KOPT-K1 (cell line): ENCODE data around the gene ASIC2.

Experiments
- H3K27ac ChIP-seq: fragments of 200-600 bp; sonication (generic); 2 replicates; pipeline ENCODE4 v1.5.1; 2016; ENCODE audit warnings: antibody characterized with exemption, mild to moderate bottlenecking, low read depth, low read length; ENCODE audit not compliant: poor library complexity, severe bottlenecking
- H3K36me3 ChIP-seq: fragments of 200-600 bp; sonication (generic); 2 replicates; pipeline ENCODE4 v1.5.1; 2017; ENCODE audit warnings: antibody characterized with exemption, mild to moderate bottlenecking, low read length, moderate library complexity; ENCODE audit not compliant: insufficient read depth
- H3K9me3 ChIP-seq: fragments of 200-600 bp; sonication (generic); 2 replicates; pipeline ENCODE4 v1.5.1; 2017; ENCODE audit warnings: antibody characterized with exemption, low read length, mild to moderate bottlenecking; ENCODE audit not compliant: insufficient read depth, poor library complexity, severe bottlenecking

The ASIC2 gene

GRCh38 chr17:33297643-33298042, 4.5 kb upstream of the ASIC2 start:
- Histone ChIP-seq H3K36me3 (no peaks in the 10 kb centered on the region), H3K9me3 (no peaks in the 10 kb centered on the region), H3K27ac (no peak overlapping the region)

GRCh38 chr17:33294994-33295393, 1.9 kb upstream of the ASIC2 start:
- Histone ChIP-seq H3K9me3 (no peaks in the 10 kb centered on the region), H3K36me3 (no peaks in the 10 kb centered on the region), H3K27ac (no peak overlapping the region)

- no peaks in the 10 kb centered on the region for H3K9me3 ChIP-seq
- H3K27ac ChIP-seq = no peak overlapping the region
- no peaks in the 10 kb centered on the region for H3K36me3 ChIP-seq
Measured at GRCh38 chr17:33292201-33292980, 704 bp downstream of the ASIC2 start.

- no peaks in the 10 kb centered on the region for H3K36me3 ChIP-seq
- no peaks in the 10 kb centered on the region for H3K9me3 ChIP-seq
- H3K27ac ChIP-seq = no peak overlapping the region
Measured at GRCh38 chr17:33291248-33292200, 1.6 kb downstream of the ASIC2 start.

- Histone ChIP-seq H3K9me3 (no peaks in the 10 kb centered on the region), H3K36me3 (no peaks in the 10 kb centered on the region), H3K27ac (no peak overlapping the region)
Measured at GRCh38 chr17:33290253-33290652, 2.8 kb downstream of the ASIC2 start.

- no peak overlapping the region for H3K27ac ChIP-seq
- H3K36me3 ChIP-seq = no peaks in the 10 kb centered on the region
- H3K9me3 ChIP-seq = no peaks in the 10 kb centered on the region
Measured at GRCh38 chr17:33288954-33289353, 4.1 kb downstream of the ASIC2 start.

GRCh38 chr17:33287096-33287725, 5.9 kb downstream of the ASIC2 start:
- Histone ChIP-seq H3K36me3 (no peaks in the 10 kb centered on the region), H3K27ac (no peak overlapping the region), H3K9me3 (no peaks in the 10 kb centered on the region)

GRCh38 chr17:33285413-33285812, 7.7 kb downstream of the ASIC2 start:
- Histone ChIP-seq H3K36me3 (no peaks in the 10 kb centered on the region), H3K27ac (no peak overlapping the region)

GRCh38 chr17:33284022-33284421, 9.1 kb downstream of the ASIC2 start:
- Histone ChIP-seq H3K36me3 (no peaks in the 10 kb centered on the region), H3K27ac (no peak overlapping the region), H3K9me3 (no peaks in the 10 kb centered on the region)

More at GRCh38 chr17:33285413-33285812, 7.7 kb downstream of the ASIC2 start:
- H3K9me3 ChIP-seq = no peaks in the 10 kb centered on the region

GRCh38 chr17:33280162-33280943, 12.7 kb downstream of the ASIC2 start:
- Histone ChIP-seq H3K27ac (no peak overlapping the region), H3K9me3 (no peaks in the 10 kb centered on the region), H3K36me3 (no peaks in the 10 kb centered on the region)

GRCh38 chr17:33277436-33278100, 15.5 kb downstream of the ASIC2 start:
- no peaks in the 10 kb centered on the region for H3K9me3 ChIP-seq
- no peak overlapping the region for H3K27ac ChIP-seq
- no peaks in the 10 kb centered on the region for H3K36me3 ChIP-seq

- Histone ChIP-seq H3K27ac (no peak overlapping the region), H3K9me3 (no peaks in the 10 kb centered on the region), H3K36me3 (no peaks in the 10 kb centered on the region)
Measured at GRCh38 chr17:33273743-33274410, 19.2 kb downstream of the ASIC2 start.

- H3K36me3 ChIP-seq = no peaks in the 10 kb centered on the region
- H3K9me3 ChIP-seq = no peaks in the 10 kb centered on the region
- no peak overlapping the region for H3K27ac ChIP-seq
Measured at GRCh38 chr17:33273271-33273670, 19.8 kb downstream of the ASIC2 start.

- H3K27ac ChIP-seq = no peak overlapping the region
- no peaks in the 10 kb centered on the region for H3K9me3 ChIP-seq
- H3K36me3 ChIP-seq = no peaks in the 10 kb centered on the region
Measured at GRCh38 chr17:33272438-33272837, 20.7 kb downstream of the ASIC2 start.
